Measurements from ENCODE around the gene RBMS1. TPM values are rescaled to one million over a fixed set of nuclear protein-coding genes. Genes with fewer than 3 reads are reported as not detected.

Gene RBMS1
- polyA plus RNA-seq (2012; ENCODE audit: low read depth, missing spikeins) = 0.14 TPM

DNA sequence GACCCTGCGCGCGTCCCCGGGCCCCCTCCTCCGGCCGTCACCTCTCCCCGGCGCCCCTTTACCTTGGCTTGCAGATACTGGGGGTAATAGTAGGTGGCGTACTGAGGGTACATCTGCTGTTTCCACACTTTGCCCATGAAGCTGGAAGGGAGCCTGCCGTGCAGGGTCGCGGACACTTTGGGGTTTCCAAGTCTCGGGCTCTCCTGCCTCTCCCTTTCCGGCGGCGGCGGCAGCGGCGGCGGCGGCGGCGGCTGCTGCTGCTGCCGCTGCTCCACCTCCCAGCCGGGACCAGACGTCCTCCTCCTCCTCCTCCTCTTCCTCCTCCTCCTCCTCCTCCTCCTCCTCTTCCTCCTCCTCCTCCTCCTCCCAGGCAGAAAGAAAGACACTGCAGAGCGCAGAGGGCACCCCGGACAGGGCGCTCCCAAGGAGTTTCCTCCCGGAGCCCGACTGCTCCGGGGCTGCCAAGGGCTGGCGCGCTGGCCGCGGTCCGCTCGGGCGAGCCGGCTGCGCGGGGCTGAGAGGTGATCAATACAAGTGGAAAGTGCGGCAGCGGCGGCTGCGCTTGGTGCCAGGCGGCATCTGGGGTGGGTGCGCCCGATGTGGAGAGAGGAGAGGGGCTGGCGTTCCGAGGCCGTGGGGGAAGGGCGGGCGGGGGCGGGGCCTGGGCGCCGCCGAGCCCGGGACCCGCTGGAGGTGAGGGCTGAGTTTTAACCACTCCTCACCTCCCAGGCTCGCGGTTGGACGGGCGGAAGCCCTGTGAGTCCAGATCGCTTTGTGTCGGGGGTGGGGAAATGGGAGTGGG lies at the start of gene RBMS1:
Gene RBMS1, minus strand, starts transcription at position 581 of the 802 bp plus-strand sequence. Its CDS starts 444 bp downstream, at position 137.
- DNase-seq (ENCODE audit: insufficient read length, low spot score) = peak; percentile 9
- TF ChIP-seq POU2F2 (IDR thresholded peaks at IDR 0.05; ENCODE audit: low read depth, low read length) (no peak), POLR2A (IDR thresholded peaks at IDR 0.05; ENCODE audit: low read depth, low read length) (no peak), SPI1 (IDR thresholded peaks at IDR 0.05; ENCODE audit: low read depth, low read length) (no peak), PAX5 (IDR thresholded peaks at IDR 0.05; ENCODE audit: insufficient read depth, low read length, severe bottlenecking) (no peak)
- no peak for FAIRE-seq

- no peak for FAIRE-seq
- DNase-seq (ENCODE audit: insufficient read length, low spot score) = no peak
- no peak for TF ChIP-seq SPI1 (IDR thresholded peaks at IDR 0.05; ENCODE audit: low read depth, low read length)
- no peak for TF ChIP-seq POLR2AphosphoS5 (IDR thresholded peaks at IDR 0.05; ENCODE audit: low read depth, low read length)
- no peak for TF ChIP-seq POLR2A (IDR thresholded peaks at IDR 0.05; ENCODE audit: low read depth, low read length)
- no peak for TF ChIP-seq TAF1 (IDR thresholded peaks at IDR 0.05; ENCODE audit: low read depth, low read length)
- TF ChIP-seq PAX5 (IDR thresholded peaks at IDR 0.05; ENCODE audit: insufficient read depth, low read length, severe bottlenecking) = no peak
- TF ChIP-seq POU2F2 (IDR thresholded peaks at IDR 0.05; ENCODE audit: low read depth, low read length) = no peak
Observed at GRCh38 chr2:160541745-160542144, 48.1 kb upstream of the RBMS1 start.

- TF ChIP-seq PAX5 (IDR thresholded peaks at IDR 0.05; ENCODE audit: insufficient read depth, low read length, severe bottlenecking) (no peak), POU2F2 (IDR thresholded peaks at IDR 0.05; ENCODE audit: low read depth, low read length) (no peak), TAF1 (IDR thresholded peaks at IDR 0.05; ENCODE audit: low read depth, low read length) (no peak), SPI1 (IDR thresholded peaks at IDR 0.05; ENCODE audit: low read depth, low read length) (no peak), POLR2AphosphoS5 (IDR thresholded peaks at IDR 0.05; ENCODE audit: low read depth, low read length) (no peak), POLR2A (IDR thresholded peaks at IDR 0.05; ENCODE audit: low read depth, low read length) (no peak)
- no peak for DNase-seq (ENCODE audit: insufficient read length, low spot score)
- FAIRE-seq = no peak
Observed at GRCh38 chr2:160538559-160539355, 45.1 kb upstream of the RBMS1 start.

GRCh38 chr2:160538115-160538514 lies 44.5 kb upstream of the RBMS1 start:
- TF ChIP-seq POLR2AphosphoS5 (IDR thresholded peaks at IDR 0.05; ENCODE audit: low read depth, low read length) (no peak), POU2F2 (IDR thresholded peaks at IDR 0.05; ENCODE audit: low read depth, low read length) (no peak), TAF1 (IDR thresholded peaks at IDR 0.05; ENCODE audit: low read depth, low read length) (no peak), POLR2A (IDR thresholded peaks at IDR 0.05; ENCODE audit: low read depth, low read length) (no peak), PAX5 (IDR thresholded peaks at IDR 0.05; ENCODE audit: insufficient read depth, low read length, severe bottlenecking) (no peak), SPI1 (IDR thresholded peaks at IDR 0.05; ENCODE audit: low read depth, low read length) (no peak)
- FAIRE-seq = no peak
- DNase-seq (ENCODE audit: insufficient read length, low spot score) = no peak

DNA sequence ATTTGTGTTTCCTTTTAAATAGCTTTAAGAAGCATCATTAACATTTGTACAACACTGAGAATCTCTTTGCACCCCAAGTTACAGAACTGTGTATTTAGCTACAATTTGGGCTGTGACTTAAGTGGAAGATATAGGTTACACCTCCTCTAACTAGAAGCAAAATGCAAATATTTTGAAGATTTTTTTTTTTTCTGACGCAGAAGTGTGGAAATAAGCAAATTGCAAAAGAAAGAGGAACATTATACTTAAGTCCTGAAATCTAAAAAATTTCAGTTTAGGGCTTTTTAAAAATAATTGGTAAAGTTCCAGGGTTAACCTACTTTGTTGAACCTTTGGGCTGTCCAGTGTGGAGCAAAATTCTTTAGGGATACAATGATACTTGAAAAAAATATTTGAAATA lies 41.4 kb upstream of the RBMS1 start:
- no peak for FAIRE-seq
- TF ChIP-seq PAX5 (IDR thresholded peaks at IDR 0.05; ENCODE audit: insufficient read depth, low read length, severe bottlenecking) (no peak), TAF1 (IDR thresholded peaks at IDR 0.05; ENCODE audit: low read depth, low read length) (no peak), POU2F2 (IDR thresholded peaks at IDR 0.05; ENCODE audit: low read depth, low read length) (no peak), POLR2AphosphoS5 (IDR thresholded peaks at IDR 0.05; ENCODE audit: low read depth, low read length) (no peak), SPI1 (IDR thresholded peaks at IDR 0.05; ENCODE audit: low read depth, low read length) (no peak), POLR2A (IDR thresholded peaks at IDR 0.05; ENCODE audit: low read depth, low read length) (no peak)
- DNase-seq (ENCODE audit: insufficient read length, low spot score) = no peak

- no peak for FAIRE-seq
- TF ChIP-seq TAF1 (IDR thresholded peaks at IDR 0.05; ENCODE audit: low read depth, low read length) = no peak
- no peak for TF ChIP-seq POLR2AphosphoS5 (IDR thresholded peaks at IDR 0.05; ENCODE audit: low read depth, low read length)
- TF ChIP-seq POLR2A (IDR thresholded peaks at IDR 0.05; ENCODE audit: low read depth, low read length) = no peak
- no peak for TF ChIP-seq PAX5 (IDR thresholded peaks at IDR 0.05; ENCODE audit: insufficient read depth, low read length, severe bottlenecking)
- TF ChIP-seq POU2F2 (IDR thresholded peaks at IDR 0.05; ENCODE audit: low read depth, low read length) = no peak
- TF ChIP-seq SPI1 (IDR thresholded peaks at IDR 0.05; ENCODE audit: low read depth, low read length) = no peak
- DNase-seq (ENCODE audit: insufficient read length, low spot score) = no peak
Observed at GRCh38 chr2:160534249-160534648, 40.6 kb upstream of the RBMS1 start.

DNA sequence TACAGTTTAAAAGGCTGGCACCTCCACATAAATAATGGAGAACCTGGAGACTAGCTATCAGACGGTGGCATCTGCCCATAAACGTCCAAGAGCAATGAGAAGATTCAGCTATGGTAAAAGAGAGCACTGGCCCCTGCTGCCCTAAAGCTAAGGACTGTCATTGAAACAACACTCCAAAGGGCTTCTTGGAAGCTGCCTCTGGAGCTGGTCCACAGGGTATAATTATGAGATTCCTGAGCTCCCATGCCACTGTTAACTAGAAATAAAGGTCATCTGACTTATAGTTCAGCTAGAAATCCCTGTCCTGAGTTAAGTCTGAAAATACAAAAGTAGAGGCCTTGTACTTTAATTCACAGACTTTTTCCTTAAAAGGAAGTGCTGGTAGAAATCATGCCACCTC lies 39.9 kb upstream of the RBMS1 start:
- TF ChIP-seq POLR2A (IDR thresholded peaks at IDR 0.05; ENCODE audit: low read depth, low read length) (no peak), POU2F2 (IDR thresholded peaks at IDR 0.05; ENCODE audit: low read depth, low read length) (no peak), POLR2AphosphoS5 (IDR thresholded peaks at IDR 0.05; ENCODE audit: low read depth, low read length) (no peak), PAX5 (IDR thresholded peaks at IDR 0.05; ENCODE audit: insufficient read depth, low read length, severe bottlenecking) (no peak), TAF1 (IDR thresholded peaks at IDR 0.05; ENCODE audit: low read depth, low read length) (no peak), SPI1 (IDR thresholded peaks at IDR 0.05; ENCODE audit: low read depth, low read length) (no peak)
- no peak for DNase-seq (ENCODE audit: insufficient read length, low spot score)
- no peak for FAIRE-seq

DNA sequence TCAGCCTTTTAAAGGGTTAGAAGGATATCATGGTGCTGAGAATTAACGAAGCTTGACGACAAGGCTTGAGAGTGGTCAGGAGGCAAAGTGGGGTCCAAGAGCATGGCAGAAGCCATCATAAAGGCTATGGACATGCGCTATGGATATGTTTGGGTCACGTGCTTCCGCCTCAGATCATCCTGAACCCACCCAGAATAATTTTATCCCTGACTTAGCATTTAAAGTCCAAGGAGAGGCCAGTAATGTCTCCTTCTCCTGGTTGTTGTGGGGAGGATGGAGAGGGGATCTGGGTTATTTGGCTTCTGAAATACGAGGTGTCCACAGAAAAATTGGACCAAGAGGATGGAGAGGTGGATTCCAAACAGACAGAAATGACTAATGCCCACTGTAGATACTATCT lies 38.8 kb upstream of the RBMS1 start:
- no peak for DNase-seq (ENCODE audit: insufficient read length, low spot score)
- TF ChIP-seq POLR2AphosphoS5 (IDR thresholded peaks at IDR 0.05; ENCODE audit: low read depth, low read length) = no peak
- no peak for TF ChIP-seq POLR2A (IDR thresholded peaks at IDR 0.05; ENCODE audit: low read depth, low read length)
- TF ChIP-seq PAX5 (IDR thresholded peaks at IDR 0.05; ENCODE audit: insufficient read depth, low read length, severe bottlenecking) = no peak
- no peak for TF ChIP-seq SPI1 (IDR thresholded peaks at IDR 0.05; ENCODE audit: low read depth, low read length)
- TF ChIP-seq TAF1 (IDR thresholded peaks at IDR 0.05; ENCODE audit: low read depth, low read length) = no peak
- no peak for TF ChIP-seq POU2F2 (IDR thresholded peaks at IDR 0.05; ENCODE audit: low read depth, low read length)
- no peak for FAIRE-seq

All from GM12891 (cell line).